ENCODE results near the gene CARD16.
"Not testable (repeated sequence)": the region's sequence is repeated elsewhere in the genome, so short reads cannot be mapped to it uniquely, and the experiment has no call there.

Gene CARD16

GRCh38 chr11:105044557-105045524 is at the start of gene CARD16:
Gene CARD16, minus strand, starts transcription at chr11:105045335. Its CDS starts 38 bp downstream, at chr11:105045297.
- not testable (repeated sequence) for DNase-seq

- no peak for DNase-seq
Measured at GRCh38 chr11:105092256-105093239, 47.4 kb upstream of the CARD16 start.

GRCh38 chr11:105081412-105082150 is 36.4 kb upstream of the CARD16 start:
- DNase-seq = no peak

- not testable (repeated sequence) for DNase-seq
Measured at GRCh38 chr11:105080171-105080906, 35.2 kb upstream of the CARD16 start.

GRCh38 chr11:105078283-105078682 is 33.1 kb upstream of the CARD16 start:
- no peak for DNase-seq

- DNase-seq = not testable (repeated sequence)
Measured at GRCh38 chr11:105077141-105077790, 32.1 kb upstream of the CARD16 start.

- DNase-seq = no peak
Measured at GRCh38 chr11:105074166-105074530, 29.0 kb upstream of the CARD16 start.

GRCh38 chr11:105073456-105074165 is 28.5 kb upstream of the CARD16 start:
- no peak for DNase-seq

GRCh38 chr11:105072080-105072479 is 26.9 kb upstream of the CARD16 start:
- DNase-seq = not testable (repeated sequence)

GRCh38 chr11:105071089-105071732 is 26.1 kb upstream of the CARD16 start:
- DNase-seq = no peak

- DNase-seq = no peak
Measured at GRCh38 chr11:105070306-105070705, 25.2 kb upstream of the CARD16 start.

GRCh38 chr11:105069749-105070148 is 24.6 kb upstream of the CARD16 start:
- DNase-seq = not testable (repeated sequence)

- DNase-seq = not testable (repeated sequence)
Measured at GRCh38 chr11:105063245-105063941, 18.3 kb upstream of the CARD16 start.

- no peak for DNase-seq
Measured at GRCh38 chr11:105057432-105057831, 12.3 kb upstream of the CARD16 start.

GRCh38 chr11:105056446-105056845 is 11.3 kb upstream of the CARD16 start:
- no peak for DNase-seq

- DNase-seq = no peak
Measured at GRCh38 chr11:105054723-105055493, 9.8 kb upstream of the CARD16 start.

GRCh38 chr11:105052487-105052886 is 7.4 kb upstream of the CARD16 start:
- no peak for DNase-seq

GRCh38 chr11:105051559-105051958 is 6.4 kb upstream of the CARD16 start:
- DNase-seq = no peak

GRCh38 chr11:105049481-105049880 is 4.3 kb upstream of the CARD16 start:
- no peak for DNase-seq
